HG03432 (cell line): ENCODE results near the gene URAD.
"Not testable (repeated sequence)": the region's sequence is repeated elsewhere in the genome, so short reads cannot be mapped to it uniquely, and the experiment has no call there.

Experiments used
- ATAC-seq: cut with Tn5 transposase; IDR thresholded peaks from one replicate; pipeline ENCODE4 v1.9.1; 2021; ENCODE audit warnings: mild to moderate bottlenecking, moderate library complexity; ENCODE audit not compliant: unreplicated experiment

The URAD gene

GRCh38 chr13:27988520-27988919 lies at the start of gene URAD:
Gene URAD, minus strand, starts transcription at chr13:27988693. Its CDS starts 56 bp downstream, at chr13:27988637.
- no peak for ATAC-seq

- no peak for ATAC-seq
Observed at GRCh38 chr13:28037399-28037798, 48.9 kb upstream of the URAD start.

- no peak for ATAC-seq
Observed at GRCh38 chr13:28035146-28035782, 46.8 kb upstream of the URAD start.

- ATAC-seq = no peak
Observed at GRCh38 chr13:28033894-28034655, 45.6 kb upstream of the URAD start.

GRCh38 chr13:28032438-28032837 lies 43.9 kb upstream of the URAD start:
- ATAC-seq = not testable (repeated sequence)

- ATAC-seq = peak; percentile 38
Observed at GRCh38 chr13:28031896-28032288, 43.4 kb upstream of the URAD start.

GRCh38 chr13:28031220-28031895 lies 42.9 kb upstream of the URAD start:
- ATAC-seq = peak; percentile 47

GRCh38 chr13:28027607-28028364 lies 39.3 kb upstream of the URAD start:
- ATAC-seq = no peak

GRCh38 chr13:28027071-28027470 lies 38.6 kb upstream of the URAD start:
- ATAC-seq = no peak

GRCh38 chr13:28026508-28026907 lies 38.0 kb upstream of the URAD start:
- no peak for ATAC-seq

GRCh38 chr13:28022848-28023518 lies 34.5 kb upstream of the URAD start:
- no peak for ATAC-seq

GRCh38 chr13:28014301-28014700 lies 25.8 kb upstream of the URAD start:
- ATAC-seq = no peak

- no peak for ATAC-seq
Observed at GRCh38 chr13:28013482-28013881, 25.0 kb upstream of the URAD start.

- peak; percentile 93 for ATAC-seq
Observed at GRCh38 chr13:28012896-28013295, 24.4 kb upstream of the URAD start.

- no peak for ATAC-seq
Observed at GRCh38 chr13:28012383-28012782, 23.9 kb upstream of the URAD start.

- no peak for ATAC-seq
Observed at GRCh38 chr13:28010046-28010445, 21.6 kb upstream of the URAD start.

GRCh38 chr13:28005016-28005415 lies 16.5 kb upstream of the URAD start:
- ATAC-seq = not testable (repeated sequence)

- no peak for ATAC-seq
Observed at GRCh38 chr13:28002886-28003698, 14.6 kb upstream of the URAD start.

- no peak for ATAC-seq
Observed at GRCh38 chr13:28001837-28002473, 13.5 kb upstream of the URAD start.
